HG03520 (cell line): ENCODE data around the gene LPCAT3.

Source experiments
- ATAC-seq: cut with Tn5 transposase; IDR thresholded peaks from one replicate; pipeline ENCODE4 v1.9.1; 2021; ENCODE audit warnings: mild to moderate bottlenecking, moderate library complexity; ENCODE audit not compliant: unreplicated experiment

LPCAT3 gene

GRCh38 chr12:7001921-7002591 lies 16.2 kb downstream of the LPCAT3 start:
- ATAC-seq, result no peak

GRCh38 chr12:6998715-6999451 lies 19.4 kb downstream of the LPCAT3 start:
- no peak for ATAC-seq

- no peak for ATAC-seq
These were observed 22.2 kb downstream of the LPCAT3 start for GRCh38 chr12:6996040-6996441.

- no peak for ATAC-seq
These were observed 30.2 kb downstream of the LPCAT3 start for GRCh38 chr12:6987956-6988553.

- ATAC-seq, result no peak
These were observed 35.7 kb downstream of the LPCAT3 start for GRCh38 chr12:6982532-6982931.

DNA sequence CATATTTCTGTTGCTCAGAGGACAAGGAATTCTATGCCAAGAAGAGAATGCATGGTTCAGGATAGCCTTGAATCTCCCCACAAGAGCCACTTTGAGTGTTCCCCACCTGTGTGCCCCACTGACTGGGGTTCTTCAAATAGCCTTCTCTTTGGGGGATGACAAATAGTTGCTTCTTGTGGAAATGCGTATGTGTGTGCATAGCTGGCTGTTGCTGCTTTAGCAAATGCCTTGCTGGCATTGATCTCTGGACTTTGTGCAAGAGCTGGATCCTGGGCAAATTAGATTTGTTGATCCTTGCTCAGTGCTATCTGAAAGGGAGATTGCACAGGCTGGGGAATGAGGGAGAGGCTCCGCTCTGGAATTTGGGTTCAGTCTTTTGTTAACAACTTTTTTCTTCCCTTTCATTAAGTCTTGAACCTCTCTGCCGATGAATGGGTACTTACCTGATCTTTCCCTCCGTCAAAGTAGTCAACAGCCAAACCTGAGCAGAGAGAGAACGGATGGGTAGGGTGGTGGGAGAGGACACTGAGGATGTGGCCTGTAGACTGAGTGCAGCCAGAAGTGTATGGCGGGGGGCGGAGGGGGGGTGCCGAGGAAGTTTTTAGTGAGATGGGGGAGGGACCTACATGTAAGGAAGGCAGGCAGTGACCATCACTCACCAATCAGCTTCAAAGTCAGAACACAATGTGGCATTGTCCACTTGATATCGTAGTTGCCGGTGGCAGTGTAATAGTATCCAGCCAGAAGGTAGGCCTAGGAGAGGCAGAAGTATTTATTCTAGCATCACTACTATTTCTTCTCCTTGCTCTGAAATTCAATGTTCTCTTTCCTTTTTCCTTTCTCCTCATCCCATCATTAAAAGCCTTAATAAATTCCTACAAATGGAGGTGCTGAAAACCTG lies 36.9 kb downstream of the LPCAT3 start:
- no peak for ATAC-seq

GRCh38 chr12:6980740-6981139 lies 37.5 kb downstream of the LPCAT3 start:
- ATAC-seq, result no peak

GRCh38 chr12:6980075-6980474 lies 38.2 kb downstream of the LPCAT3 start:
- no peak for ATAC-seq

- no peak for ATAC-seq
These were observed 38.8 kb downstream of the LPCAT3 start for GRCh38 chr12:6979453-6979852.

GRCh38 chr12:6979021-6979420 lies 39.3 kb downstream of the LPCAT3 start:
- ATAC-seq, result no peak

- no peak for ATAC-seq
These were observed 39.7 kb downstream of the LPCAT3 start for GRCh38 chr12:6978611-6979011.

DNA sequence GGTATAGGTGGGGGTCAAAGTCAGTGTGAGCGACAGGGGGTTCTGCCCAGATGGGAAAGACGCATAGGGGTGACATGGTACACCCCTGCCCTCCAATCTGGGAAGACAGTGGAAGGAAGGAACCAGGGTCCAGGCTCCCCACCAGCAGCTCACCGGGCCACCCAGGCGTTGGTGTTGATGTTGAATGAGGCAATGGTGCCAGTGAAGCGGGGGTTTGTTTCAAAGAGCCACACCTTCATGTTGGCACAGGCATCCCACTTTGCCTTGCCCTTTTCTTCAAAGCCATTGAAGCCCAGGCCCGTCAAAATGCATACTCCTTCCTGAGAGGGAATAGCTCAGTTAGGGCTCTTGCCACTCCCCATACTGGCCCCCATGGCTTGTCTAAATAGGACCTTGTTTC lies 40.1 kb downstream of the LPCAT3 start:
- no peak for ATAC-seq

GRCh38 chr12:6977653-6978052 lies 40.6 kb downstream of the LPCAT3 start:
- ATAC-seq, result no peak

DNA sequence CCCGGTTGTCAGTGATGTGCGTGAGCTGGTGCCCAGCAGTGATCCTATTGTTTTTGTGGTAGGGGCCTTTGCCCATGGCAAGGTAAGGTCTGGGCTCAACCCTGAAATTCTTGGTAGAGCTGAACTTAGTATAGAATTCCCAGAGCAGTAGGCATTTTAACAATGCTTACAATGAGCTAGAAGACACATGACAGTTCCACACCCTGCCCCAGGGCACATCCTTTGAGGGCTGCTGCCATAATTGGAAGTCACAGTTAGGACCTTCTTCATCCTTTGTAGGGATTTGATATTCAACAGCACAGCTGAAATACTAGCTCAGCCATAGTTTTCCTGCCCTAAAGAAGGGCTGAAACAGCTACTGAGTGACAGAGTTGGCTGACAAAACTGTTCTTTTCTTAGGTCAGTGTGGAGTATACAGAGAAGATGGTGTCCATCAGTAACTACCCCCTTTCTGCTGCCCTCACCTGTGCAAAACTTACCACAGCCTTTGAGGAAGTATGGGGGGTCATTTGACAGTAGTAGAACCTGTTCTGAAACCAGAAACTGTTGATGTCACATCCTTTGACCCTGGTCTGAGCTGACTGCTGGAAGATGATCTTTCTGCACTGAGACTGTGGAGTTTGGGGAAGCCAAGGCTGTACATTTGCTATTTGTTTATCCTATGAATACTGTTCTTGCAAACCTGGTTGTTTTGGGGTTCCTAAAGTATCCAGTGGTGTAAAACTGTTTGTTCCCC lies 42.8 kb downstream of the LPCAT3 start:
- ATAC-seq, result no peak

GRCh38 chr12:6974180-6974579 lies 44.1 kb downstream of the LPCAT3 start:
- no peak for ATAC-seq

DNA sequence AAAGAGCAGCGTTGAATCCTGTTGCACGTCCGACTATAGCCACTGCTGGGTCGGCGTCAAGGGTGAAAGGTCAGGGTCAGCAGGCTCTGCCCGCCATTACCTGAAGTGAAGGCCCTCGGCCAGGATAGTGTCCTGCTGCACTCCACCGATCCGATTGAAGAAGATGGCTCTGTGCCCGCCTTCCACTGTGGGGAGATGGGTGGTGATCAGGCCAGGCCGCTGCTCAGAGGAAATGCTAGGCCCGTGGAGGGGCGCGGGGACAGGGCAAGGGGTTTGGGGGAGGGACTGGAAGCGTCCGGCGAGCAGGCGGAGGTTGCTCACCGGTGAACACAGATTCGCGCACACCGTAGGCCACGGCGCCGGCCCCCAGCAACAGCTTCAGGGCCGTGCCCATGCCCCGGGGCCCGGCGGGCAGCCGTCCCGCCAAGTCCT lies 48.2 kb downstream of the LPCAT3 start:
- peak; percentile 23 for ATAC-seq

- ATAC-seq, result no peak
These were observed 49.9 kb downstream of the LPCAT3 start for GRCh38 chr12:6968426-6968825.

GRCh38 chr12:6967651-6968100 lies 50.6 kb downstream of the LPCAT3 start:
- ATAC-seq, result no peak

GRCh38 chr12:6966351-6966750 lies 51.9 kb downstream of the LPCAT3 start:
- no peak for ATAC-seq

DNA sequence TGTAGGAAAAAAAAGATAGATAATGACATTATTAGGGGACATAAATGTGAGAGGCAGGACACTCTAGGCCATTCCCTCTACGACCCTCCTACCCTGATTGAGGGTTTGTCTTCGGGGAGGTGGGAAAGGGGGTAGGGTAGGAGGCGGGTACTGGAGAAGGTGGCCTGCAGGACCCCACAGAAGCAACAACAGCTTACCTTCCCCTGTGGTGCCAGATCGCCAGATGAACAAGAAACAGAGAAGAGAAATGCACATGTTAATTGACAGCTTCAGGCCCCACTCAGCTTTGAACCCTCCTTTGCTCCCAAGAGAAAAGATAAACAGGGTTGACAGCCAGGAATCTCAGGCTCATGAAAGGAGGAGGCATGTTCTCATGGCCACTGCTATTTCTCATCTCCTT lies 52.6 kb downstream of the LPCAT3 start:
- ATAC-seq, result no peak
